ENCODE results near the gene RASA3.

GRCh38 chr13:114107686-114108081, 24.7 kb downstream of the RASA3 start:
- no peak for TF ChIP-seq POLR2AphosphoS5 (IDR thresholded peaks at IDR 0.05)
- no peak for TF ChIP-seq CTCF (IDR thresholded peaks at IDR 0.05; ENCODE audit: poor library complexity, severe bottlenecking)
- no peak for TF ChIP-seq EZH2 (IDR thresholded peaks at IDR 0.05; ENCODE audit: borderline replicate concordance, insufficient read depth, low read length, poor library complexity, severe bottlenecking)
- no peak for TF ChIP-seq EP300 (conservative IDR thresholded peaks at IDR 0.05; ENCODE audit: poor library complexity, severe bottlenecking)
- TF ChIP-seq TAF1 (IDR thresholded peaks at IDR 0.05; ENCODE audit: low read depth), result no peak
- no peak for TF ChIP-seq REST (IDR thresholded peaks at IDR 0.05; ENCODE audit: borderline replicate concordance)
